Thoracic aorta (tissue), 2 donors: ENCODE measurements around the gene UPB1. TPM values are rescaled to one million over a fixed set of nuclear protein-coding genes. Genes with fewer than 3 reads are reported as not detected.
"Not testable (repeated sequence)": the region's sequence is repeated elsewhere in the genome, so short reads cannot be mapped to it uniquely, and the experiment has no call there.

Experiments
- ATAC-seq: fragments of 150-250 bp; one replicate; pipeline ENCODE4 v1.8.0; 2017; ENCODE audit warnings: low read depth; ENCODE audit not compliant: insufficient number of reproducible peaks, low FRiP score
- DNase-seq: peaks from one replicate; pipeline ENCODE4 v3.0.0-alpha.2; 2020; ENCODE audit warnings: low spot score
- H3K27ac ChIP-seq, 2 donors: fragments of 200-600 bp; sonication (generic); 1 replicate in 1 of 2; 2 replicates in 1 of 2; pipeline ENCODE4 v1.5.1; 2016; ENCODE audit warnings: mild to moderate bottlenecking in 2 of 2, moderate library complexity in 2 of 2
- H3K27me3 ChIP-seq: fragments of 200-600 bp; sonication (generic); replicated peaks from 2 replicates; pipeline ENCODE4 v1.6.0; 2016; ENCODE audit warnings: mild to moderate bottlenecking; ENCODE audit not compliant: insufficient read depth
- H3K36me3 ChIP-seq: fragments of 200-600 bp; sonication (generic); one replicate; pipeline ENCODE4 v1.5.1; 2016
- H3K4me1 ChIP-seq, 2 donors: fragments of 200-600 bp; sonication (generic); 1 replicate in 1 of 2; 2 replicates in 1 of 2; pipeline versions ENCODE4 v1.5.1 to v1.6.0; 2016; ENCODE audit warnings: low read depth in 2 of 2, mild to moderate bottlenecking in 1 of 2; ENCODE audit not compliant: control insufficient read depth in 1 of 2
- H3K4me3 ChIP-seq: fragments of 200-600 bp; sonication (generic); 2 replicates; pipeline ENCODE4 v1.5.1; 2016; ENCODE audit warnings: mild to moderate bottlenecking
- H3K9me3 ChIP-seq: fragments of 200-600 bp; sonication (generic); 2 replicates; pipeline ENCODE4 v1.5.1; 2016
- CTCF ChIP-seq: fragments of 200-600 bp; sonication (generic); IDR thresholded peaks from one replicate; pipeline ENCODE4 v1.5.1; 2019; ENCODE audit warnings: antibody characterized with exemption
- total RNA-seq, 2 donors: library from RNA; depleted of rRNA; stranded (reverse); fragments of >200 nt; gene quantifications; one replicate each; pipeline versions ENCODE4 v1.1.0 to v1.2.3, GENCODE V29; 2016

The UPB1 gene
- total RNA-seq, 2 donors from 2014 or later, result 1.5 to 2.7 TPM

- H3K36me3 ChIP-seq, result no peaks in the 10 kb centered on the region
- H3K27me3 ChIP-seq, result no peaks in the 10 kb centered on the region
- ATAC-seq (no peak), DNase-seq (no peak)
- no peaks in the 10 kb centered on the region for H3K9me3 ChIP-seq
- peaks cover 3 to 28% of the 10 kb centered on the region in 2 donors for H3K4me1 ChIP-seq
- TF ChIP-seq CTCF, result no peak
- no peak overlapping the region for H3K4me3 ChIP-seq
- no peak overlapping the region for H3K27ac ChIP-seq
Measured at GRCh38 chr22:24526191-24526590, 31.1 kb downstream of the UPB1 start.

GRCh38 chr22:24529898-24530297 is 34.8 kb downstream of the UPB1 start:
- ATAC-seq (no peak), DNase-seq (no peak)
- peaks cover 0 to 7% of the 10 kb centered on the region in 2 donors for H3K4me1 ChIP-seq
- no peak overlapping the region for H3K4me3 ChIP-seq
- no peaks in the 10 kb centered on the region for H3K27me3 ChIP-seq
- no peaks in the 10 kb centered on the region for H3K36me3 ChIP-seq
- H3K9me3 ChIP-seq, result no peaks in the 10 kb centered on the region
- no peak for TF ChIP-seq CTCF
- no peak overlapping the region for H3K27ac ChIP-seq

GRCh38 chr22:24530968-24531367 is 35.8 kb downstream of the UPB1 start:
- H3K4me1 ChIP-seq, ATAC-seq, H3K27ac ChIP-seq, DNase-seq, H3K4me3 ChIP-seq, H3K36me3 ChIP-seq, H3K9me3 ChIP-seq, H3K27me3 ChIP-seq: not testable (repeated sequence)

GRCh38 chr22:24532075-24532474 is 36.9 kb downstream of the UPB1 start:
- DNase-seq (no peak), ATAC-seq (no peak)
- no peaks in the 10 kb centered on the region for H3K27me3 ChIP-seq
- H3K36me3 ChIP-seq, result no peaks in the 10 kb centered on the region
- no peak overlapping the region for H3K27ac ChIP-seq
- no peaks in the 10 kb centered on the region for H3K4me1 ChIP-seq
- H3K9me3 ChIP-seq, result no peaks in the 10 kb centered on the region
- TF ChIP-seq CTCF, result no peak
- no peak overlapping the region for H3K4me3 ChIP-seq

- Histone ChIP-seq H3K27ac (no peak overlapping the region), H3K27me3 (no peaks in the 10 kb centered on the region), H3K36me3 (peaks cover 7% of the 10 kb centered on the region), H3K9me3 (no peaks in the 10 kb centered on the region), H3K4me1 (no peaks in the 10 kb centered on the region), H3K4me3 (no peak overlapping the region)
- ATAC-seq, result no peak
- DNase-seq, result no peak
- TF ChIP-seq CTCF, result no peak
Measured at GRCh38 chr22:24535348-24535747, 40.2 kb downstream of the UPB1 start.

GRCh38 chr22:24536089-24536488 is 41.0 kb downstream of the UPB1 start:
- H3K4me3 ChIP-seq, result no peak overlapping the region
- H3K27me3 ChIP-seq, result no peaks in the 10 kb centered on the region
- DNase-seq (no peak), ATAC-seq (no peak)
- H3K4me1 ChIP-seq, result no peaks in the 10 kb centered on the region
- no peak overlapping the region for H3K27ac ChIP-seq
- H3K36me3 ChIP-seq, result peaks cover 14% of the 10 kb centered on the region
- no peak for TF ChIP-seq CTCF
- H3K9me3 ChIP-seq, result no peaks in the 10 kb centered on the region
